ENCODE results near the gene COPS7A. TPM values are rescaled to one million over a fixed set of nuclear protein-coding genes. Genes with fewer than 3 reads are reported as not detected.

The COPS7A gene
- total RNA-seq, 3 donors from 2014 or later (not counting 1 experiment from before 2014, with no cell fraction given) = 23.5 to 29.8 (median 28.9) TPM

DNA sequence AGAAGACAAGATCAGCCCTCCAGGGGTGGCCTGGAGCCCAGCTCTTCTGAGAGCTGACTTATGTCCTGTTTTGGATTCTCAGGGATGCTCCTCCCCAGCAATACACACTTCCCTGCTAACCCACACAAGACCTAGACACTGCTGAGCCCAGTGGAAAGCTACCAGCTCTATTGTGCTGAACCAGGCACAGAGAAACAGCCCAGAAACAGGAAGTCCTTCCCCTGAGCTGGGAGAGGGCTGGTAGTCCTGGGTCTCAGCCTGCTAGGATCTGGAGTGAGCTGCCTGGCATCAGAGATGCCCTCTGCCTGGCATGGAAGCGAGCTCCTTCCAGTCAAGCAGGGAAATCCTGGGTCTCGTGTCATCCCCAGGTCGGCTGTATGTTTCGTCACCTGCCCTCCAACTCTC, 47.2 kb downstream of the COPS7A start:
- H3K4me3 Mint-ChIP-seq = no peak overlapping the region
- H3K27me3 Mint-ChIP-seq (ENCODE audit: low read depth in 2 of 2) = peaks cover 60 to 68% of the 10 kb centered on the region in 2 donors
- Histone ChIP-seq H3K27me3 (ENCODE audit: control insufficient read depth, insufficient read depth, low read length) (peaks cover 20% of the 10 kb centered on the region), H3K36me3 (ENCODE audit: control insufficient read depth, insufficient read depth, low read length) (no peaks in the 10 kb centered on the region), H3K4me1 (ENCODE audit: control insufficient read depth, insufficient read depth, low read length) (peaks cover 50% of the 10 kb centered on the region), H3K9me3 (ENCODE audit: control insufficient read depth, insufficient read depth, low read length) (no peaks in the 10 kb centered on the region), H3K27ac (ENCODE audit: low read length) (no peak overlapping the region), H3K4me3 (ENCODE audit: low read length) (no peak overlapping the region)
- 87% methylated on average over 4 of the region's 4 CpGs for WGBS (ENCODE audit: insufficient coverage)
- no peak overlapping the region for H3K27ac Mint-ChIP-seq
- TF ChIP-seq, protein P1, sequence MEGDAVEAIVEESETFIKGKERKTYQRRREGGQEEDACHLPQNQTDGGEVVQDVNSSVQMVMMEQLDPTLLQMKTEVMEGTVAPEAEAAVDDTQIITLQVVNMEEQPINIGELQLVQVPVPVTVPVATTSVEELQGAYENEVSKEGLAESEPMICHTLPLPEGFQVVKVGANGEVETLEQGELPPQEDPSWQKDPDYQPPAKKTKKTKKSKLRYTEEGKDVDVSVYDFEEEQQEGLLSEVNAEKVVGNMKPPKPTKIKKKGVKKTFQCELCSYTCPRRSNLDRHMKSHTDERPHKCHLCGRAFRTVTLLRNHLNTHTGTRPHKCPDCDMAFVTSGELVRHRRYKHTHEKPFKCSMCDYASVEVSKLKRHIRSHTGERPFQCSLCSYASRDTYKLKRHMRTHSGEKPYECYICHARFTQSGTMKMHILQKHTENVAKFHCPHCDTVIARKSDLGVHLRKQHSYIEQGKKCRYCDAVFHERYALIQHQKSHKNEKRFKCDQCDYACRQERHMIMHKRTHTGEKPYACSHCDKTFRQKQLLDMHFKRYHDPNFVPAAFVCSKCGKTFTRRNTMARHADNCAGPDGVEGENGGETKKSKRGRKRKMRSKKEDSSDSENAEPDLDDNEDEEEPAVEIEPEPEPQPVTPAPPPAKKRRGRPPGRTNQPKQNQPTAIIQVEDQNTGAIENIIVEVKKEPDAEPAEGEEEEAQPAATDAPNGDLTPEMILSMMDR (IDR thresholded peaks at IDR 0.05) = no peak
- peaks cover 18 to 27% of the 10 kb centered on the region in 2 donors for H3K4me1 Mint-ChIP-seq
- no peaks in the 10 kb centered on the region for H3K9me3 Mint-ChIP-seq
- DNase-seq (no peak), ATAC-seq (no peak)
- no peaks in the 10 kb centered on the region for H3K36me3 Mint-ChIP-seq
- intact Hi-C loops (cut with micrococcal nuclease) = no loop called here

DNA sequence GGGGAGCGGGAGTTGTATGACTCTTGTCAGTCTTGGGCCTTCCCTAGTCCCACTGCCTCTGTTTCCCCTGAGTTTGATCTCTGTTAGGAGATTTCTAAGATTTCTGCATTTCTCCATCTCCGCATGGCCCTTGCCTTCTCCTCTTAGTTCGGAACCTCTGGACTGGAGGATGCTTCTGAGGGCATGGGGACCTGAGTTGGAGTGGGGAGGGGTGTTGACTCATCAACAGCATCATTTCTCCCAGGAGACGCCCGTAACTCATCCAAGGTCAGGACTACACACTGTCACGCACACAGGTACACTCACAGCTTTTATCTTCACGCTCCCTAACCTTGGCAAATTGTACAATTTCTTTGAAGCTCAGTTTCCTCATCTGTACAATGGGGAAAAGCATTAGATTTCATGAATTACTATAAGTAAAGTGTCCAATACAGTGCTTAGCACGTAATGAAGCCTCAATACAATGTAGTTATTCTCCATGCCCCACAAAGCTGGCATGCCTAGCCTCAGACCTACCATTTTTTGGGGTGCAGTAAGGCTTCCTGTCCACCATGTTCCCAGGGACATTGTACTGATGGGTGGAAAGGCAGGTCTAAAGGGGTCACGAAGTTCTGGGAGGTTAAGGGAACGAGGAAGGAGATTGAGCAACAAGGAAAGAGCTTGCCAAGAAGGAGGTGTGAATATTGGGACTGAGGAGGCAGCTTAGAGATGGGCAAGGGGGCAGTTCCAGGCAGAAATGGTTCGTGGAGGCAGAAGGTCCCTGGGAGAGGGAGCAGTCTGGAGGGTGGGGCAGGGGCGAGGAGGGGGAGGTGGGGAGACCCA, 47.9 kb downstream of the COPS7A start:
- DNase-seq (no peak), ATAC-seq (no peak)
- Histone ChIP-seq H3K27ac (ENCODE audit: low read length) (no peak overlapping the region), H3K9me3 (ENCODE audit: control insufficient read depth, insufficient read depth, low read length) (no peaks in the 10 kb centered on the region), H3K36me3 (ENCODE audit: control insufficient read depth, insufficient read depth, low read length) (no peaks in the 10 kb centered on the region), H3K4me1 (ENCODE audit: control insufficient read depth, insufficient read depth, low read length) (peaks cover 50% of the 10 kb centered on the region), H3K4me3 (ENCODE audit: low read length) (no peak overlapping the region), H3K27me3 (ENCODE audit: control insufficient read depth, insufficient read depth, low read length) (peaks cover 20% of the 10 kb centered on the region)
- Mint-ChIP-seq H3K4me1 (peaks cover 18 to 26% of the 10 kb centered on the region in 2 donors), H3K4me3 (peak overlapping the region; percentile 26), H3K27ac (no peak overlapping the region), H3K27me3 (ENCODE audit: low read depth in 2 of 2) (peaks cover 67 to 74% of the 10 kb centered on the region in 2 donors), H3K36me3 (no peaks in the 10 kb centered on the region), H3K9me3 (no peaks in the 10 kb centered on the region)
- intact Hi-C loops (cut with micrococcal nuclease) = no loop called here
- TF ChIP-seq, protein P1 (IDR thresholded peaks at IDR 0.05) = no peak
- 73% methylated on average over 11 of the region's 12 CpGs for WGBS (ENCODE audit: insufficient coverage)

DNA sequence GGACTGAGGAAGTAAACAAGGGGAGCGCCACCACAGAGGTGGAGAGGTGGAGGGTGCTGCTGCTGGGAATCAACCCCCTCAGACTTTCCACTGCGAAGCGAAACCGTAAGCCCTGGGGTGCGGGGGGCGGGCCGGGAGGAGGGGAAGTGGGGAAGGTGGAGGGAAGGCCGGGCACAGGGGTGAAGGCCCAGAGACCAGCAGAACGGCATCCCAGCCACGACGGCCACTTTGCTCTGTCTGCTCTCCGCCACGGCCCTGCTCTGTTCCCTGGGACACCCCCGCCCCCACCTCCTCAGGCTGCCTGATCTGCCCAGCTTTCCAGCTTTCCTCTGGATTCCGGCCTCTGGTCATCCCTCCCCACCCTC, 48.5 kb downstream of the COPS7A start, which contains the start of gene LAG3:
Gene LAG3, plus strand, starts transcription at position 190 of the 365 bp plus-strand sequence. CDS start 333 bp downstream, outside the sequence.
- H3K4me3 Mint-ChIP-seq = peak within 1 kb of the TSS; percentile 47
- TF ChIP-seq, protein P1 (IDR thresholded peaks at IDR 0.05) = no peak
- no peaks in the 10 kb centered on the region for H3K36me3 Mint-ChIP-seq
- Histone ChIP-seq H3K4me3 (ENCODE audit: low read length) (peak within 1 kb of the TSS; percentile 17), H3K27me3 (ENCODE audit: control insufficient read depth, insufficient read depth, low read length) (peaks cover 20% of the 10 kb centered on the region), H3K36me3 (ENCODE audit: control insufficient read depth, insufficient read depth, low read length) (no peaks in the 10 kb centered on the region), H3K4me1 (ENCODE audit: control insufficient read depth, insufficient read depth, low read length) (peaks cover 46% of the 10 kb centered on the region), H3K9me3 (ENCODE audit: control insufficient read depth, insufficient read depth, low read length) (no peaks in the 10 kb centered on the region), H3K27ac (ENCODE audit: low read length) (peak within 1 kb of the TSS; percentile 13)
- DNase-seq (peak in 1 of 2 donors; percentile 58), ATAC-seq (peak in 1 of 3 donors; percentile 31)
- peaks cover 13 to 20% of the 10 kb centered on the region in 2 donors for H3K4me1 Mint-ChIP-seq
- H3K27ac Mint-ChIP-seq = no peak within 1 kb of the TSS
- intact Hi-C loops (cut with micrococcal nuclease) = no loop called here
- no peaks in the 10 kb centered on the region for H3K9me3 Mint-ChIP-seq
- WGBS (ENCODE audit: insufficient coverage) = 12% methylated on average over 15 of the region's 15 CpGs
- H3K27me3 Mint-ChIP-seq (ENCODE audit: low read depth in 2 of 2) = peaks cover 71 to 72% of the 10 kb centered on the region in 2 donors
